ENCODE measurements around the gene TLR2. TPM values are rescaled to one million over a fixed set of nuclear protein-coding genes. Genes with fewer than 3 reads are reported as not detected.

TLR2 gene
- total RNA-seq, 3 donors from 2014 or later (not counting 1 experiment from before 2014, with no cell fraction given), result 2.7 to 20.4 (median 6.3) TPM

DNA sequence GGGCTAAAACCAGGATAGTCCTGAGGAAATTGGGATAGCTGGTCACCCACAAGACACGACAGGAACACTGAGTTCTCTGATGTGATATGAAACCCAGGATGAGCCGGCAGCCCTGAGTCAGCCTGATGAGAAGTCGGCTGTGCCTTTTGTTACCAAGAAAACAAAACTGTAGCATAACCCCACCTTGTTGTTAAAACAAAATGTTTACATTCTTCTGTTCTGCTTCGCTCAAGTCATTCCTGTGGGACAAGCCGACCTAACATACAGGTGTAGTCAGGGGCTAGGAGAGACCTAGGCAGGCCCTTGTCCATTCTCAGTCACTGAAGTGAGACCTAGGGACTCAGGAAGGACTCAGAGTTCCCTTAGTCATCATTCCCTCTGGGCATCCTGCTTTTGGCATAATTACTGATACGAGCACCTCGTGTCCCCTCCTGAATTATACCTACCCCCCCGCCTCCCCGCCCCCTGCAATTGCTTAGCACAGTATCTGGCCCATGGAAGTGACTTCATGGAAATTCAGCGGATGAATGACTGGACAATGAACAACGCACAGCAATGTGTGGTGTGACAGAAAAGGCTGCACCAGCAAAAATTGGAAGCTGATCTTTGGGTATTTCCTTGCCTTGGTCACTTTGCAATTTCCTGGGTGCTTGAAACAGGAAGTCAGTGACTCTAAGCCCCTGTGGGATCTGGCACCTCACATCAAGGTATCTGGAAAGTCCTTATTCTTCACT lies 31.9 kb upstream of the TLR2 start:
- H3K4me1 ChIP-seq (ENCODE audit: control insufficient read depth, insufficient read depth, low read length), result peaks cover 17% of the 10 kb centered on the region
- Mint-ChIP-seq H3K4me1 (peaks cover 13% of the 10 kb centered on the region in 2 donors), H3K27ac (peak overlapping the region in 1 of 2 donors; percentile 84), H3K27me3 (ENCODE audit: low read depth in 2 of 2) (peaks cover 0 to 4% of the 10 kb centered on the region in 2 donors), H3K4me3 (no peak overlapping the region), H3K9me3 (no peaks in the 10 kb centered on the region), H3K36me3 (no peaks in the 10 kb centered on the region)
- 85% methylated on average over 11 of the region's 11 CpGs for WGBS (ENCODE audit: insufficient coverage)
- intact Hi-C loops (cut with micrococcal nuclease), result no loop called here
- H3K36me3 ChIP-seq (ENCODE audit: control insufficient read depth, insufficient read depth, low read length), result no peaks in the 10 kb centered on the region
- H3K27me3 ChIP-seq (ENCODE audit: control insufficient read depth, insufficient read depth, low read length), result no peaks in the 10 kb centered on the region
- TF ChIP-seq, protein P1, sequence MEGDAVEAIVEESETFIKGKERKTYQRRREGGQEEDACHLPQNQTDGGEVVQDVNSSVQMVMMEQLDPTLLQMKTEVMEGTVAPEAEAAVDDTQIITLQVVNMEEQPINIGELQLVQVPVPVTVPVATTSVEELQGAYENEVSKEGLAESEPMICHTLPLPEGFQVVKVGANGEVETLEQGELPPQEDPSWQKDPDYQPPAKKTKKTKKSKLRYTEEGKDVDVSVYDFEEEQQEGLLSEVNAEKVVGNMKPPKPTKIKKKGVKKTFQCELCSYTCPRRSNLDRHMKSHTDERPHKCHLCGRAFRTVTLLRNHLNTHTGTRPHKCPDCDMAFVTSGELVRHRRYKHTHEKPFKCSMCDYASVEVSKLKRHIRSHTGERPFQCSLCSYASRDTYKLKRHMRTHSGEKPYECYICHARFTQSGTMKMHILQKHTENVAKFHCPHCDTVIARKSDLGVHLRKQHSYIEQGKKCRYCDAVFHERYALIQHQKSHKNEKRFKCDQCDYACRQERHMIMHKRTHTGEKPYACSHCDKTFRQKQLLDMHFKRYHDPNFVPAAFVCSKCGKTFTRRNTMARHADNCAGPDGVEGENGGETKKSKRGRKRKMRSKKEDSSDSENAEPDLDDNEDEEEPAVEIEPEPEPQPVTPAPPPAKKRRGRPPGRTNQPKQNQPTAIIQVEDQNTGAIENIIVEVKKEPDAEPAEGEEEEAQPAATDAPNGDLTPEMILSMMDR (IDR thresholded peaks at IDR 0.05), result no peak
- no peak overlapping the region for H3K4me3 ChIP-seq (ENCODE audit: low read length)
- H3K27ac ChIP-seq (ENCODE audit: low read length), result peak overlapping the region; percentile 67
- H3K9me3 ChIP-seq (ENCODE audit: control insufficient read depth, insufficient read depth, low read length), result no peaks in the 10 kb centered on the region
- ATAC-seq (peak; percentile 9 to 57 (median 12)), DNase-seq (peak in 1 of 2 donors; percentile 17)

DNA sequence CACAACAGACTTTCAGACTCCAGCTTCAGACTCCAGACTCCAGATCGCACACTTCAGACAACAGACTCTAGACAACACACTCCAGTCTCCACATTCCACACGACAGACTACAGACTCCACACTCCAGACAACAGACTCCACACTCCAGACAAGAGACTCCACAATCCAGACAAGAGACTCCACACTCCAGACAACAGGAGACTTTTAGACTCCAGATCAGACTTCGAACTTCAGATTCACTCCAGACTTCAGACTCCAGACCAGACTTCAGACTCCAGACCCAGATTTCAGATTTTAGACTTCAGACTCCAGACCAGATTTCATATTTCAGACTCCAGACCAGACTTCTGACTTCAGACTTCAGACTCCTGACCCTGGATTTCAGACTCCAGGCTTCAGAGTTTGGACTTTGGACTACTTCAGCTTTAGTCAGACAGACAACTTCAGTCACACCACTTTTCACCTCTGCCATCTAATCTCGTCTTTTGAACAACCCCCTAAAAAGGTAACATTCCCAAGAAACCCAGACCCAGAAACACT lies 29.0 kb upstream of the TLR2 start:
- no peaks in the 10 kb centered on the region for H3K36me3 Mint-ChIP-seq
- Histone ChIP-seq H3K9me3 (ENCODE audit: control insufficient read depth, insufficient read depth, low read length) (no peaks in the 10 kb centered on the region), H3K27me3 (ENCODE audit: control insufficient read depth, insufficient read depth, low read length) (no peaks in the 10 kb centered on the region), H3K27ac (ENCODE audit: low read length) (no peak overlapping the region), H3K4me1 (ENCODE audit: control insufficient read depth, insufficient read depth, low read length) (peaks cover 23% of the 10 kb centered on the region), H3K36me3 (ENCODE audit: control insufficient read depth, insufficient read depth, low read length) (no peaks in the 10 kb centered on the region), H3K4me3 (ENCODE audit: low read length) (no peak overlapping the region)
- intact Hi-C loops (cut with micrococcal nuclease), result no loop called here
- 65% methylated on average over 4 of the region's 4 CpGs for WGBS (ENCODE audit: insufficient coverage)
- no peaks in the 10 kb centered on the region for H3K9me3 Mint-ChIP-seq
- H3K27me3 Mint-ChIP-seq (ENCODE audit: low read depth in 2 of 2), result peaks cover 6 to 8% of the 10 kb centered on the region in 2 donors
- TF ChIP-seq, protein P1 (IDR thresholded peaks at IDR 0.05), result no peak
- peaks cover 13% of the 10 kb centered on the region in 2 donors for H3K4me1 Mint-ChIP-seq
- H3K4me3 Mint-ChIP-seq, result no peak overlapping the region
- ATAC-seq (no peak), DNase-seq (no peak)
- no peak overlapping the region for H3K27ac Mint-ChIP-seq

DNA sequence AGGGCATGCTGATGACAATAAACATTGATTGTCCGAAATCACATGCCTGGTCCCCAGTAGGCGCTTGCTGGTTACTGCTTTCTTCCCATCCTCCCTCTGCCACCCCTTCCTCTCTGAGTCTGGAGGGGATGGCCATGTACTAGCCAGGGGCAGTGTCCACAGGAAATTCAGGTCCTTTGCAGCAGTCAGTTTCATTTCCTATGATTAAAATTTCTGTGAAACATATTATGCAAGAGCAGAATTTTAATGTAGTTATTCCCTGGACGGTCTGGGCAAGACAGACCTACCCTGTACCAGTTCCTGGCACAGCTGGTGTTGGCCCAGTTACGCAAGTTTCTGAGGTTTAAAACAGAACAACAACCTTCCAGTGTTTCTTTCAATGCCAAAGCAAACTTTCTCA lies 28.2 kb upstream of the TLR2 start:
- Histone ChIP-seq H3K27ac (ENCODE audit: low read length) (no peak overlapping the region), H3K27me3 (ENCODE audit: control insufficient read depth, insufficient read depth, low read length) (no peaks in the 10 kb centered on the region), H3K4me3 (ENCODE audit: low read length) (no peak overlapping the region), H3K36me3 (ENCODE audit: control insufficient read depth, insufficient read depth, low read length) (no peaks in the 10 kb centered on the region), H3K9me3 (ENCODE audit: control insufficient read depth, insufficient read depth, low read length) (no peaks in the 10 kb centered on the region), H3K4me1 (ENCODE audit: control insufficient read depth, insufficient read depth, low read length) (peaks cover 26% of the 10 kb centered on the region)
- ATAC-seq (no peak), DNase-seq (no peak)
- Mint-ChIP-seq H3K36me3 (no peaks in the 10 kb centered on the region), H3K9me3 (no peaks in the 10 kb centered on the region), H3K4me1 (peaks cover 11% of the 10 kb centered on the region in 2 donors), H3K27ac (no peak overlapping the region), H3K27me3 (ENCODE audit: low read depth in 2 of 2) (peaks cover 6 to 8% of the 10 kb centered on the region in 2 donors), H3K4me3 (no peak overlapping the region)
- intact Hi-C loops (cut with micrococcal nuclease), result no loop called here
- 74% methylated on average over 4 of the region's 4 CpGs for WGBS (ENCODE audit: insufficient coverage)
- TF ChIP-seq, protein P1 (IDR thresholded peaks at IDR 0.05), result no peak

Measured in natural killer cell (primary cell).